ENCODE measurements around the gene IGFBP3.

GRCh38 chr7:45921381-45921698 lies 268 bp upstream of the IGFBP3 start:
- TF ChIP-seq CTCF (IDR thresholded peaks at IDR 0.05) (no peak), EZH2 (IDR thresholded peaks at IDR 0.05) (no peak), EZH2phosphoT487 (IDR thresholded peaks at IDR 0.05) (no peak)
